CD4-positive, alpha-beta T cell treated with Interferon alpha-2 for 1 hour (primary cell): Measurements from ENCODE around the gene CDK2AP2.
"Not testable (repeated sequence)": the region's sequence is repeated elsewhere in the genome, so short reads cannot be mapped to it uniquely, and the experiment has no call there.

ENCODE experiments used
- DNase-seq, 2 donors: peaks; one replicate each; pipeline ENCODE4 v3.0.0-alpha.2; 2020 to 2022

The CDK2AP2 gene, protein sequence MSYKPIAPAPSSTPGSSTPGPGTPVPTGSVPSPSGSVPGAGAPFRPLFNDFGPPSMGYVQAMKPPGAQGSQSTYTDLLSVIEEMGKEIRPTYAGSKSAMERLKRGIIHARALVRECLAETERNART

DNA sequence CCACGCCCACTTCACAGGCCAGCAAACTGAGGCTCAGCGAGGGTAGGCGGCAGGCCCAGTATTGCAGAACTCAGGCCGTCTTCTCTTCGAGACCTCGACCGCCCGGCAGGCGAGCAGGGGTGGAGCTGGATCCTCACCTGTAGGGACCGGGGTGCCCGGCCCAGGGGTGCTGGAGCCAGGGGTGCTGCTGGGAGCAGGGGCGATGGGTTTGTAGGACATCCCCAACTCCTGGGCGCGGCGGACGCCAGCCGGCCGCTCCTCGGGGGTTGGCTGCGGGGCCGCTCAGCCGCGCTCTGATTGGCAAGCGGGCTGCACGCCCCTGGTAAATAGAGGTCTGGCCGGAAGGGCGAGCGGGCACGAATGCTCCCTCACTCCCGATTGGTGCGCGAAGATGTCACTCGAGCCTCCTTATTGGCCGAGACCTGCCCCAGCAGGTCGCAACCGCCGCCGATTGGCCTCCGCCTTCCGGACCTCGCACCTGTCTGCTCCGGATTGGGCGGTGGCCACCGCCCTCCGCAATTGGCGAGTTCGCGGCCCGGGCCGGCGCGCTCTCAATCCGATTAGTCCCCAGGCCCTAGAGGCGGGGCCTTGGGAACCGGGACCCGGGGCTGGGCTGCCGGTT, at the start of gene CDK2AP2:
CDK2AP2 (minus strand) TSS at position 299 of the 622 bp plus-strand sequence; CDS start at position 219, 80 bp downstream.
- DNase-seq = peak; percentile 98 to 99

DNA sequence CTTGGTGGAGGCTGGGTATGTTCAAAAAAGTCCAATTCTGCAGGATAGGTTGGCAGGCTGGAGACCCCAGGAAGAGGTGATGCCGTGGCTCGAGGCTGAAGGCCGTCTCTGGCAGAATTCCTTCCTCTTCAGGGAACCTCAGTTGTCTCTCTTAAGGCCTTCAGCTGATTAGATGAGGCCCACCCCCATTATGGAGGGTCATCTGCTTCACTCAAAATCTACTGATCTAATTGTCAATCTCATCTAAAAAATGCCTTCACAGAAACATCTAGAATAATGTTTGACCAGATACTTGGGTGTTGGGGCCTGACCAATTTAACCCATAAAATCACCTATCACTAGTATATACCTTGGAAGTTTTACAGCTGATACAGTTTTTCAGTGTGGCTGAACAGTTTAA, 48.3 kb upstream of the CDK2AP2 start:
- DNase-seq = no peak

DNA sequence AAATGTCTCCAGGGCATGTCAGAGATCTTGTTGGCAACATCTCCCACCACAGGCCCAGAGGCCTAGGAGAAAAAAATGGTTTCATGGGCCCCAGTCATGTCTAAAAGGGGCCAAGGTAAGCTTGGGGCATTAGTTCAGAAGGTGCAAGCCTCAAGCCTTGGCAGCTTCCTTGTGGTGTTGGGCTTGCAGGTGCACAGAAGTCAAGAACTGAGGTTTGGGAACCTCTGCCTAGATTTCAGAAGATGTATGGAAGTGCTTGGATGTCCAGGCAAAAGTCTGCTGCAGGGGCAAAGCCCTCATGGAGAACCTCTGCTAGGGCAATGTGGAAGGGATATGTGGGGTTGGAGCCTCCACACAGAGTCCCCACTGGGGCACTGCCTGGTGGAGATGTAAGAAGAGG, 43.7 kb upstream of the CDK2AP2 start:
- not testable (repeated sequence) for DNase-seq

- DNase-seq = no peak
These were observed 43.2 kb upstream of the CDK2AP2 start for GRCh38 chr11:67551127-67551526.

- DNase-seq = no peak
These were observed 40.7 kb upstream of the CDK2AP2 start for GRCh38 chr11:67548555-67549110.

DNA sequence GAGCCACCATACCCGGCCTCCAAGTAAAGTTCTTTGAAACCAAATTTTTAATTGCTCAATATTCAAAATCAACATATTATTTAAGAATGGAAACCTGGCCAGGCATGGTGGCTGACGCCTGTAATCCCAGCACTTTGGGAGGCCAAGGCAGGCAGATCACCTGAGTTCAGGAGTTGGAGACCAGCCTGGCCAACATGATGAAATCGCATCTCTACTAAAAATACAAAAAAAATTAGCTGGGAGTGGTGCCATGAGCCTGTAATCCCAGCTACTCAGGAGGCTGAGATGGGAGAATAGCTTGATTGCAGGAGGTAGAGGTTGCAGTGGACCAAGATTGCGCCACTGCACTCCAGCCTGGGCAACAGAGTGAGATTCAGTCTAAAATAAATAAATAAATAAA, 40.1 kb upstream of the CDK2AP2 start:
- DNase-seq = not testable (repeated sequence)

DNA sequence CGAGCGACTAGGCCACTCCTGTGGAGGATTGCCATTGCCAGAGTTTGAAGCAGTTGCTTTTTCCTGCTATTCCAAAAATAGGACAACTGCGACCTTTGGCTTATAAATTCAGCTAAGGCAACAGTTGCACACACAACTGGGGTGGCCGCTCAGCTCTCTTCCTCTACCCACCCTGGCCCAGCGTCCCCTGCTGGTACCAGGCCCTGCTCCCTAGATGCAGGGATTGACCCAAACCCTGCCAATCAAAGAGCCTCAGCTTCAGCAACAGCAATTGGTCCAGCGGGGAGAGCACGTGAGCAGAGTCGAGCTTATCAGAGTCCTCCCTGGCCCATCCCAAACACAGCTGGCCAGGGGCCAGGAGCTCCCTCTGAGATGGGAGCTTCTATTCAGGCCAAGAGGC, 37.3 kb upstream of the CDK2AP2 start:
- no peak for DNase-seq

DNA sequence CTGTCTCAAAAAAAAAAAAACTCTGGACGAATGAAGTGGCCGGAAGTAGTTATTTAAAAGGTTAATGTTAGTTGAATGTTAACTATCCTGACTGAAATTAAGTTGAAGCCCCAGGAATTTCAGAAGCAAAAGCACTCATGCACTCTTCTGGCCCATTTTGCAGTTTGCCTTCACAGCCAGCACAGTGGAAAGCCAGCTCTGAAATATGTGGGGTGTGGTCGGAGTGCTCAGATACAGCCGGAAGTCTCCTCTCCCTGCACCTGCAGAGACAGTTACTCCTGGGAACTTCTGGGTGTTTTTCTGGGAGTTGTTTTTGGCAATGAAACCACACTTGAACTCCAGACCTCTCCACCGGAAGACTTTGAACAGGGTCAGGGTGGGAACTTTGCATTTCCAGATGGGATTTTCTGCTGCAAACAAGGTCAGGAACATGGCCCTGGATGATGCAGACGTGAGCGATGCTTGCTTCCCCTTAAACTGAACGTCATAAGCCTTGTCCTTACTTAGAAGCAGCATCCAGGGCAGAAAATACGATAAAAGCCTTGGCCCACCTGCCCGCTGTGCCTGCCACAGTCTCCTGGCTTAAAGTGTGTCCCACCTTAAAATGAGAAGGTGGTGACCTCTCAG, 36.8 kb upstream of the CDK2AP2 start:
- no peak for DNase-seq

DNA sequence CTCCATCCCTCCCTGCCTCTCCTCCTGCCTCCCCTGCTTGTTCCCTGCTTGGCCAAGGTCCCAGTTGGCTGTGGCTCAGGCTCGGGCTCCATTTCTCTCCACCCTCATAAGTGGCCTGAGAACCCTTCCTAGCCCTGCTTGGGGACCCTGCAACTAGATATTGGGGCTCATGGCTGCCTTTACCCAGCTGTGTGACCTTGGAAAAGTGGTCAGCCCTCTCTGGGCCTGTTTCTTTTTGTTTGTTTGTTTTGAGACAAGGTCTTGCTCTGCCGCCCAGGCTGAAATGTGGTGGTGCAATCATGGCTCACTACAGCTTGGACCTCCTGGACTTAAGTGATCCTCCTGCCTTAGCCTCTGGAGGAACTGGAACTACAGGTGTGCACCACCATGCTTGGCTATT, 35.6 kb upstream of the CDK2AP2 start:
- no peak for DNase-seq

GRCh38 chr11:67542971-67543370, 35.0 kb upstream of the CDK2AP2 start:
- no peak for DNase-seq

GRCh38 chr11:67542169-67542568, 34.2 kb upstream of the CDK2AP2 start:
- no peak for DNase-seq

DNA sequence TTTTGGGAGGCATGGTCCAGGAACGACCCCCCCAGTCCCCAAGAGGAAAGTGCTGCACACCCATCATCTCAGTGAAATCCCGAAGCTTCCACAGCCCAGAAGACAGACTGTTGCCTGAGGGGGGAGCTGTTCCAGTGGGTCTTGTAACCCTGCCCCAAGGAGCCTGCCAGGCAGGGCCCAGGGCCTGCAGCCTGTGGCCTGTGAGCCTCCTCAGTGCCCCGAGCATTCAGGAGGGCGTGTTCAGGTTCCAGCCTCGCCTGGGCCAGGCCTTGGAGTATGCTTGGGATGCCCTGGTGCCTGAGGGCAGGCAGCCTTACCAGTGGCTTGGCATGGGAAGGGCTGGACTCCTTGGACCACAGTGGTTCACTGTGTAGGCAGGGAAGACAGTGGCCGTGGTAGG, 33.2 kb upstream of the CDK2AP2 start:
- DNase-seq = no peak

DNA sequence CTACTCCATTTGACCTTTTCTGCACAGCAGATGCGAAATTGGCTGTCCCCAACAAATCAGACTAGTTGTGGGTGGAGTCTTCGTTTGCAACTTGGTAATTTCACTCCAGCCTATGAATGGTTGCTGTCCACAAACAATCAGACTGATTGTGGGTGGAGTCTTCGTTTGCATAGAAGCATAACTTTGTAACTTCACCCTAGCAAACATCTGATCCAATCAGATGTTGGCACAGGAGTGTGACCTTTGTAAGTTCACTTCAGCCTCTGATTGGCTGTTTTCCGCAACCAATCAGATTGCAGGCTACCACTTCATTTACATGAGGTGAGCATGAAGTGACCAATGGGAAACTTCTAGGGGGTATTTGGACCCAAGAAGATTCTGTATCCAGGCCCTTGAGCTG, 31.6 kb upstream of the CDK2AP2 start:
- no peak for DNase-seq

DNA sequence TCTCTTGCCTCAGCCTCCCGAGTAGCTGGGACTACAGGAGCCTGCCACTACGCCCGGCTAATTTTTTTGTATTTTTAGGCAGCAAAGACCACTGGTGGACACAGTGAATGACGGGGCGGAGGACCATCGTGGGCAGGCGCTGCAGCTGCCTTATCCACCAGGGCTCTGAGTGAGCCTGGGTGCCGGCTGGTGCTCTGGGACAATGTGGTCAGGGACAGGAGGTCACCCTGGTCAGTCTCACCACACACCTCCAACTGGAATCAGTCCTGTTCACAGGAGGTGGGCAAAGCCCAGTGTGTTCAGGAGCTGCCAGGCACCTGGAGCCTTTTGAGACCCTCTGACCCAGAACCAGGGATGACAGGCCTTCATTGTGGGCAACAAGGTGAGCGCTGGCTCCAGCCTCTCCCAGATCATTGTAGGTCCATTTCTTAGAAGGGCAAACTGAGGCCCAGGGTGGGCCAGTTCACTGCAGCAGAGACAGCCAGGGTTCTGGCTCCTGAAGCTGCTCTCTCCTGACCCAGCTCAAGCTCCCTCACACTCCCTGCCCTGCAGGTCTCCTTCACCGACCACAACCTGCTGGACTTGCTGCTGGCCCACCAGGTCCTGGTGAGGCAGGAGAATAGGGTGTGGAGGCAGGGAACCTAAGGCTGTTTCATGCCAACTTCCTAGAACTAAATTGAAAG, 31.0 kb upstream of the CDK2AP2 start:
- DNase-seq = no peak

GRCh38 chr11:67538306-67538705, 30.3 kb upstream of the CDK2AP2 start:
- no peak for DNase-seq

DNA sequence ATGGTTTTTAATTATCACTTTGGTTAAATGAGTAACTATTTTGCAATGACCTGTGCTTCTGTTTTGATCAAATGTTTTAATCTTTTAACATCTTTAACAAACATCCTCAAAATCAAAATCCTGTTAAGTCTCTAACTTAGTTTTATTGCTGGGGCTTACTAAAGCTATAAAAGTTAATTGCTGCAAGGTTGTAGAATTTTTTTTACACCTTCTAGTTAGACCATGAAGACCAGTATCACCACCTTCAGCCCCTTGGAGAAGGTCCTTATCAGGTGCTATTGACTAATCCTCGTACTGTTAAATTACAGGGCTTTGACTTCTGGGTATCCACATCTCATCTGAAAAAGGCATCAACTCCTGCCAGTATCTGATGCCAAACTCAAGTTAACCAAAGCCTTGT, 27.6 kb upstream of the CDK2AP2 start:
- no peak for DNase-seq

- DNase-seq = no peak
These were observed 26.2 kb upstream of the CDK2AP2 start for GRCh38 chr11:67534070-67534679.

DNA sequence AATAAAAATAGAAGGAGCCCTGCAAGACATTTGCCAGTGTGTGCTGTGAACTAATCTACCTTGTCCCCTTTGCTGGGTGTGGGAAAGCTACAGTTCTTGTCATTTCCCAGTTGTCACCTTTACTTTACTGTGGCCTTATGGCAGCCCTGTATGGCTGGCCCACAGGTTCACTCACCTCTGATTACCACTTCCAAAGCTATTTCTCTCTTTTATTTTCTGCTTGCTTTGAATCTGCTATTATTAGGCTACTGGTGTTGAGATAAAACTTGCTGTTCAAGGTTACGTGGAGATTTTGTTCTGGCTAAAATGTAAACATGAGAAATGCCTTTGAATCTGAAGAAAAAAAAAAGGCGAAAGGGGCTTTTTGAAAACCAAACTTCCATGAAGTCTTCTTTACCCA, 24.9 kb upstream of the CDK2AP2 start:
- DNase-seq = no peak

GRCh38 chr11:67530282-67530592, 22.3 kb upstream of the CDK2AP2 start:
- no peak for DNase-seq

- no peak for DNase-seq
These were observed 20.4 kb upstream of the CDK2AP2 start for GRCh38 chr11:67528376-67528775.

- no peak for DNase-seq
These were observed 17.5 kb upstream of the CDK2AP2 start for GRCh38 chr11:67525275-67525976.

- no peak for DNase-seq
These were observed 16.5 kb upstream of the CDK2AP2 start for GRCh38 chr11:67524480-67524808.
